ENCODE data around the gene KLK11.
A peak's percentile ranks its signal among the peaks of the same experiment; 100 is the strongest.

KLK11 gene

GRCh38 chr19:51027873-51028272, 1.5 kb upstream of the KLK11 start:
- DNase-seq = no peak

GRCh38 chr19:51027126-51027806, 850 bp upstream of the KLK11 start:
- DNase-seq = no peak

GRCh38 chr19:51025809-51026553, 435 bp downstream of the KLK11 start:
- no peak for DNase-seq

- DNase-seq = no peak
These were observed 1.0 kb downstream of the KLK11 start for GRCh38 chr19:51025401-51025800.

- no peak for DNase-seq
These were observed 1.5 kb downstream of the KLK11 start for GRCh38 chr19:51024924-51025323.

- no peak for DNase-seq
These were observed 2.5 kb downstream of the KLK11 start for GRCh38 chr19:51023946-51024345.

- no peak for DNase-seq
These were observed 3.9 kb downstream of the KLK11 start for GRCh38 chr19:51022526-51022925.

- no peak for DNase-seq
These were observed 5.3 kb downstream of the KLK11 start for GRCh38 chr19:51020988-51021651.

- no peak for DNase-seq
These were observed 6.9 kb downstream of the KLK11 start, which contains the start of gene KLK10 for GRCh38 chr19:51019544-51019925. Gene KLK10, minus strand, starts transcription at chr19:51019709. Its CDS starts 579 bp downstream, at chr19:51019130.

- no peak for DNase-seq
These were observed 7.5 kb downstream of the KLK11 start for GRCh38 chr19:51018745-51019543.

- peak; percentile 26 for DNase-seq
These were observed 9.4 kb downstream of the KLK11 start for GRCh38 chr19:51016798-51017683.

- no peak for DNase-seq
These were observed 10.6 kb downstream of the KLK11 start for GRCh38 chr19:51015691-51016267.

GRCh38 chr19:51014242-51014641, 12.2 kb downstream of the KLK11 start:
- no peak for DNase-seq

GRCh38 chr19:51012661-51013190, 13.7 kb downstream of the KLK11 start:
- no peak for DNase-seq

- no peak for DNase-seq
These were observed 16.2 kb downstream of the KLK11 start for GRCh38 chr19:51010066-51010795.

- DNase-seq = no peak
These were observed 17.1 kb downstream of the KLK11 start for GRCh38 chr19:51009061-51009891.

- no peak for DNase-seq
These were observed 18.9 kb downstream of the KLK11 start for GRCh38 chr19:51007488-51007887.

- no peak for DNase-seq
These were observed 20.0 kb downstream of the KLK11 start for GRCh38 chr19:51006406-51006805.

GRCh38 chr19:51005248-51005647, 21.2 kb downstream of the KLK11 start:
- no peak for DNase-seq

GRCh38 chr19:51003316-51003715, 23.1 kb downstream of the KLK11 start:
- no peak for DNase-seq

Measured in NCI-H1092 (cell line).